Effector memory CD8-positive, alpha-beta T cell (primary cell): ENCODE data around the gene BCAN.

Experiments
- ATAC-seq: fragments of 150-1000 bp; cut with Tn5 transposase; replicated peaks from 2 replicates; pipeline ENCODE4 v1.10.0; 2021; ENCODE audit warnings: mild to moderate bottlenecking, moderate library complexity
- DNase-seq, 3 experiments: peaks; one replicate each; pipeline ENCODE4 v3.0.0; 2021
- H3K27ac Mint-ChIP-seq, 2 donors: one replicate each; pipeline ENCODE4 v1.8.0; 2022; ENCODE audit warnings: mild to moderate bottlenecking in 2 of 2, mixed read lengths in 2 of 2, moderate library complexity in 2 of 2
- H3K27me3 Mint-ChIP-seq, 2 donors: one replicate each; pipeline ENCODE4 v1.8.0; 2022; ENCODE audit warnings: mixed read lengths in 2 of 2
- H3K36me3 Mint-ChIP-seq: one replicate; pipeline ENCODE4 v1.8.0; 2022; ENCODE audit warnings: mild to moderate bottlenecking, moderate library complexity, mixed read lengths; ENCODE audit not compliant: insufficient read depth
- H3K4me1 Mint-ChIP-seq, 2 donors: one replicate each; pipeline ENCODE4 v1.8.0; 2022; ENCODE audit warnings: low read depth in 2 of 2, mixed read lengths in 2 of 2
- H3K4me3 Mint-ChIP-seq, 2 donors: one replicate each; pipeline ENCODE4 v1.8.0; 2022; ENCODE audit warnings: mild to moderate bottlenecking in 2 of 2, mixed read lengths in 2 of 2, moderate library complexity in 2 of 2
- H3K9me3 Mint-ChIP-seq, 2 donors: one replicate each; pipeline ENCODE4 v1.8.0; 2022; ENCODE audit warnings: mixed read lengths in 2 of 2

BCAN gene

DNA sequence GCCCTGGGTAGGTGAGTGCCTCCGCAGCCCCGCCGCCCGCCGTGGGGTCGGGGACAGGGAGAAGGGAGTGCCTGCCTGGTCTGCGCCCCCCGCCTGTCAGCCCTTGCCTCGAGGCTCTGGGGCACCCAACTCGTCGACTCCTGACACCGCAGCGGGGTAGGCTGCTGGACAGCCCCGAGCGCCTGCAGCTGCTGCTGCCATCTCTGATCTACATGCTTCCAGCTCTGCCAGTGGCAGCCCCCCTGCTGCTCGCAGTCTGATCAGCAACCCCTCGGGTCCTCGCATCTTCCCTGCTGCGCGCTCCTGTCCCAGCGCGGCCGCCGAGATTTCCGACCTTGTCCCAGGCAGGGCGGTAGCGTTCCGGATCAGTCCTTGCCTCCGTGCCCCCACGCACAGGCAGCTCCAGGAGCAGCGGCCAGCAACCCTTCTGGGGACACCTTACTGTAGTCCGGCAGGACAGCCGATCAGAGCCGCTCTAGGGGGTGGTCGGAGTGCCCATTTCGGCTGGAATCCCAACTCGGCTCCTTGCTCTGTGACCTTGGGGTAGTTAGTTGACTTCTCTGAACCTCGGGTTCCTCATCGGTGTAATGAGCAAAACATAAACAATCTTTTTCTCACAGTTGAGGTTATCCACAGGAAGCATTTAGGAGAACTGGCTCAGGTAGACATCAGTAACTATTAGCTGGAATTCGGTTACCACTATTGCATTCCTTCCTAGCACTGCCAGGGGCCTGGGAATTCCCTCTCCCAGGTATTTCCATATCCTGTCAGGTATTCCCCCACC, 540 bp downstream of the BCAN start:
- ATAC-seq, result peak; percentile 10
- no peak for DNase-seq
- Mint-ChIP-seq H3K4me3 (peak overlapping the region; percentile 71 to 77), H3K9me3 (no peaks in the 10 kb centered on the region), H3K27me3 (peaks cover 83 to 98% of the 10 kb centered on the region in 2 donors), H3K4me1 (peaks cover 13 to 23% of the 10 kb centered on the region in 2 donors), H3K36me3 (peaks cover 4% of the 10 kb centered on the region), H3K27ac (no peak overlapping the region)

DNA sequence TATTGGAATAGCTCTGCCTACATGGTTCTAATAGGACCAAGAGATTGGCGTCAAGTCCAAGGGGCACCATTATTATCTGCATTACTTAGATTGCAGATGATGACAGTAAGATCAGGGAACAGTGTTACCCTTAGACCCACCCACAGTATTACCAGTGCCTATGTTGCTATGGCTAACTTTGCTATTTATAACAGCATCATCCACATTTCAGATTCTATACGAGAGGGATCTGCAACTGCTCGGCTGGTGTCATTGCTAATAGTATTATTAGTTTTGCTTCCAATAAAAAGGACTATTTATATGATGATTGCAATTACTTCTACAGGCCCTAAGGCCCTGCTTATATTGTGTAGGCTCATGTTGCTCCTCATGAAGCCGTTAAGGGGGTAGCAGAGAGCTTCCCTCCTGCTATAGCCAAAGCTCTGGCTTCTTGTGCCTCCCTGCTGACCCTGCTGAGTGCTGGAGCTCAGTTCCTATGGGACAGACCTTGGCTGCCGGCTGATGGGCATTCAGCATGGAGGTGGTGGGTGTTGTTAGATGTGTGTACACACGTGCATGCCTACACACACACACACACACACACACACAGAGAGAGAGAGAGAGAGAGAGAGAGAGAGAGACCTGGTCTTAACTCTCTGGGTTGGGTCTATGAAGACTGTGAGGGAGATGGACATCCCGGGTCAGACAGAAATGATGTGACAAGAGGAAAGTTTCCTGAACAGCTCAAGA, 1.3 kb downstream of the BCAN start:
- ATAC-seq, result no peak
- Mint-ChIP-seq H3K9me3 (no peaks in the 10 kb centered on the region), H3K36me3 (peaks cover 4% of the 10 kb centered on the region), H3K27me3 (peaks cover 86 to 100% of the 10 kb centered on the region in 2 donors), H3K27ac (peak overlapping the region in 1 of 2 donors; percentile 3), H3K4me3 (peak overlapping the region in 1 of 2 donors; percentile 71), H3K4me1 (peaks cover 13 to 23% of the 10 kb centered on the region in 2 donors)
- DNase-seq, result no peak

DNA sequence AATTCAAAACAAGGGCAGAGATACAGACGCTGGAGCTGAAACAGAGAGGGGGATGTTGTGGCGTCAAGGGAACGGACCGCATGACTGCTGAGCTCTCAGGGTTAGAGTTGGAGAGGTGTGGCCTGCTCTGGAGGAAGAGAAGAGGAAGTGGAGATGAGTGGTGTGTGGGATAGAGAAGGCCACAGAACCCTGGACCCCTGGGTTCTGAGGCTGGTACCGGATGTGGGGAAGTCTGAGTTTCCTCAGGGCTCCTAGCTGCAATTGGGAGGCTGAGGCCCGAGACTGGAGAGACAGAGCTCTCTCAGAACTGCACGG, 1.8 kb downstream of the BCAN start:
- Mint-ChIP-seq H3K27me3 (peaks cover 86 to 100% of the 10 kb centered on the region in 2 donors), H3K27ac (peak overlapping the region in 1 of 2 donors; percentile 3), H3K36me3 (peaks cover 4% of the 10 kb centered on the region), H3K4me3 (no peak overlapping the region), H3K4me1 (peaks cover 13 to 24% of the 10 kb centered on the region in 2 donors), H3K9me3 (no peaks in the 10 kb centered on the region)
- ATAC-seq, result peak; percentile 78
- no peak for DNase-seq

DNA sequence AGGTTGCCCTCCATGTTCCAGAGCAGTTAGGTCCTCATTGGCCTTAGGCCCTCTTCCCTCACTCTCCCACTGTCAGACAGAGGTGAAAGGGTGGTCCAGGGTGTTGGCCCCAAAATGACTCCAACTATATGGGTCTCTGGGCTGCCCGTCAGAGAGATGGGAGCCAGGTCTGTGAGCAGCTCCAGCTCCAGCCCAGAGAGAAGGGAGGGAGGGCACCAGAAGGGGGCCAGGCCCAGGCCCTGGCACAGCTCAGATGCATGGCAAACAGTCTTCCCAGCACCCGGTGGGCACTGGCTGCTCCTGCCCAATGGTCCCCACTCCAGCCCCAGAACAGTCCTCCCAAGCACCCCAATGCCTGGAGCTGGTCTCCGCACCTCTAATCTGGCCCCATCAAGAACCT, 2.2 kb downstream of the BCAN start:
- Mint-ChIP-seq H3K27me3 (peaks cover 86 to 100% of the 10 kb centered on the region in 2 donors), H3K27ac (no peak overlapping the region), H3K4me1 (peaks cover 13 to 24% of the 10 kb centered on the region in 2 donors), H3K4me3 (no peak overlapping the region), H3K36me3 (peaks cover 4% of the 10 kb centered on the region), H3K9me3 (no peaks in the 10 kb centered on the region)
- DNase-seq, result no peak
- no peak for ATAC-seq

DNA sequence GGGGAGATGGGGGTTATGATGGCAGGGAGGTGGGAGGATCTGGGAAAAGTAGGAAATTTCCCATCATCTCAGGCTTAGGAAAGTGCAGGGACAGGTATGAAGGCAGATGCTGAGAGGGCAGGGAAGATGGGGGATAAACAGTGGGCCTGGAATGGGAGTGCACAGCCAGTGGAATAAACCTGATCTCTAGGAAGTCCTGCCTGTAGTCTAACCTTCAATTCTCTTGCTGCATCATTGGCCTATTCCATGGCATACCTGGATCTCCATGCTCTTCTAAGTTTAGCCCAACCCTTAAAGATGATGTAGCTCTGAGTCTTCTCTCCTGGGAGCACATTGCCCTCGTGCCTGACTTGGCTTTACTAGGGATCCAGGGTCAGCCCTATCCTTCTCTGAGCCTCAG, 2.7 kb downstream of the BCAN start:
- Mint-ChIP-seq H3K27me3 (peaks cover 86 to 100% of the 10 kb centered on the region in 2 donors), H3K36me3 (peaks cover 4% of the 10 kb centered on the region), H3K27ac (no peak overlapping the region), H3K4me1 (peaks cover 13 to 24% of the 10 kb centered on the region in 2 donors), H3K9me3 (no peaks in the 10 kb centered on the region), H3K4me3 (no peak overlapping the region)
- no peak for ATAC-seq
- DNase-seq, result no peak

DNA sequence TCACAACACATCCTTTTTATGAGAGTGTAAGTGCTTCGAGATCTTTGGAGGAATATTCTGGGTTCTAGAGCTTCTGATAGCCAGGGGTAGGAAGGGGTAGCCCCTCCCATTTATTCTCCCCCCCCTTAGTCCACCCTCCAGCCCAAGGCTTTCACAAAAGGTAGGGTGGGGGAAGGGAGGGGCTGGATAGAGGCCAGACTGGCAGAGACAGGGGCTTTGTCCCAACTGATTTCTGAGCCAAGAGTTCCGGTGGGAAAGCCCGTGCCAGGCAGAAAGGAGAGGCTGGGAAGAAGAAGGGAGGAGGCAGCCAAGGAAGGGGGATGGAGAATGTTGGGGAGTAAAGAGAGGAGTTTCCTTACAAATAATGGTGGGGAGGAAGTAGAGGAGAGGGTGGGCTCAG, 3.1 kb downstream of the BCAN start:
- Mint-ChIP-seq H3K4me1 (peaks cover 13 to 24% of the 10 kb centered on the region in 2 donors), H3K27ac (no peak overlapping the region), H3K27me3 (peaks cover 85 to 100% of the 10 kb centered on the region in 2 donors), H3K36me3 (peaks cover 4% of the 10 kb centered on the region), H3K4me3 (no peak overlapping the region), H3K9me3 (no peaks in the 10 kb centered on the region)
- ATAC-seq (no peak), DNase-seq (no peak)

DNA sequence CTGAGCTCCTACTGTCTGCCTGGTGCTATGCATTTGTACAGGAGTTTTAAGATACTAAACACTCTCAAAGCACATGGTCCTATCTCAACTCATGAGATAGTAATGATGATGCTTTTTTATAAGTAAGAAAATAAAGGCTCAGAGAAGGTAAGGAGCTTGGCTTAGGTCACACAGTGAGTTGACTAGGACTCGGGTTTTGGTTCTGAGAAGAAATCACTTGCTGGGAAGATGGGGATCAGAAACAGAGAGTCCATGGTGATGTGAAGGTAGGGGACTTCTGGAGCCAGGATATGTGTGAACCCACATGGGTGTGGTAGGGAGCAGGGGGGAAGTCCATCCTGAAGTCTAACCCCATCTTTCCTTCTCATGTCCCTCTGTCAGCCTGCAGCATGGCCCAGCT, 3.7 kb downstream of the BCAN start:
- ATAC-seq (no peak), DNase-seq (no peak)
- no peak overlapping the region for H3K4me3 Mint-ChIP-seq
- peaks cover 84 to 100% of the 10 kb centered on the region in 2 donors for H3K27me3 Mint-ChIP-seq
- H3K9me3 Mint-ChIP-seq, result no peaks in the 10 kb centered on the region
- H3K27ac Mint-ChIP-seq, result no peak overlapping the region
- H3K4me1 Mint-ChIP-seq, result peaks cover 13 to 23% of the 10 kb centered on the region in 2 donors
- no peaks in the 10 kb centered on the region for H3K36me3 Mint-ChIP-seq

DNA sequence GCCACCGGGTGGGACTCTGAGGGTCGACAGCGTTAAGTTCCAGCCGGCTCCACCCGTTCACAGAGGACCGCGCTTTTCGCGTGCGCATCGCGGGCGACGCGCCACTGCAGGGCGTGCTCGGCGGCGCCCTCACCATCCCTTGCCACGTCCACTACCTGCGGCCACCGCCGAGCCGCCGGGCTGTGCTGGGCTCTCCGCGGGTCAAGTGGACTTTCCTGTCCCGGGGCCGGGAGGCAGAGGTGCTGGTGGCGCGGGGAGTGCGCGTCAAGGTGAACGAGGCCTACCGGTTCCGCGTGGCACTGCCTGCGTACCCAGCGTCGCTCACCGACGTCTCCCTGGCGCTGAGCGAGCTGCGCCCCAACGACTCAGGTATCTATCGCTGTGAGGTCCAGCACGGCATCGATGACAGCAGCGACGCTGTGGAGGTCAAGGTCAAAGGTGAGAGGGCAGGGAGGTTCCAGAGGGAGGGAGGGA, 4.9 kb downstream of the BCAN start:
- DNase-seq, result no peak
- Mint-ChIP-seq H3K27ac (no peak overlapping the region), H3K9me3 (no peaks in the 10 kb centered on the region), H3K4me1 (peaks cover 9 to 16% of the 10 kb centered on the region in 2 donors), H3K4me3 (no peak overlapping the region), H3K36me3 (no peaks in the 10 kb centered on the region), H3K27me3 (peaks cover 80 to 100% of the 10 kb centered on the region in 2 donors)
- no peak for ATAC-seq

DNA sequence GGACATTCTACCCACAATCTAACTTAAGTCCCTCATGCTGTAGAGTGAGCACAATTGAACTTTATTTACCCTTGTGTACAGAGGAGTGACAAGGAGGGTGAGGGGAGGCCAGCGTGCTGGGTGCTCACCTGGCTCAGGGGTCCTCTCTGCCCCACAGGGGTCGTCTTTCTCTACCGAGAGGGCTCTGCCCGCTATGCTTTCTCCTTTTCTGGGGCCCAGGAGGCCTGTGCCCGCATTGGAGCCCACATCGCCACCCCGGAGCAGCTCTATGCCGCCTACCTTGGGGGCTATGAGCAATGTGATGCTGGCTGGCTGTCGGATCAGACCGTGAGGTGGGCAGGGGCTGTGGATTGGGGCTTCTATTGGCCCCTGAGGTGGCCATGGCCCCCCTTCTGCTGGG, 5.4 kb downstream of the BCAN start:
- peaks cover 82 to 100% of the 10 kb centered on the region in 2 donors for H3K27me3 Mint-ChIP-seq
- no peak overlapping the region for H3K4me3 Mint-ChIP-seq
- no peak for DNase-seq
- H3K4me1 Mint-ChIP-seq, result peaks cover 8 to 15% of the 10 kb centered on the region in 2 donors
- no peaks in the 10 kb centered on the region for H3K9me3 Mint-ChIP-seq
- no peak for ATAC-seq
- no peaks in the 10 kb centered on the region for H3K36me3 Mint-ChIP-seq
- H3K27ac Mint-ChIP-seq, result no peak overlapping the region

DNA sequence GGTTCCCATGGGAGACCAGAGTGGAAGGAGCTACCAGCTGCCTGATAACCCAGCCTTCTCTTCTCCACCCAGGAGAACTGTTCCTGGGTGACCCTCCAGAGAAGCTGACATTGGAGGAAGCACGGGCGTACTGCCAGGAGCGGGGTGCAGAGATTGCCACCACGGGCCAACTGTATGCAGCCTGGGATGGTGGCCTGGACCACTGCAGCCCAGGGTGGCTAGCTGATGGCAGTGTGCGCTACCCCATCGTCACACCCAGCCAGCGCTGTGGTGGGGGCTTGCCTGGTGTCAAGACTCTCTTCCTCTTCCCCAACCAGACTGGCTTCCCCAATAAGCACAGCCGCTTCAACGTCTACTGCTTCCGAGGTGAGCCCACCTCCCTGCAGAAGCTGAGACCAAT, 6.6 kb downstream of the BCAN start:
- Mint-ChIP-seq H3K27ac (no peak overlapping the region), H3K4me1 (peaks cover 3 to 8% of the 10 kb centered on the region in 2 donors), H3K9me3 (no peaks in the 10 kb centered on the region), H3K4me3 (no peak overlapping the region), H3K36me3 (no peaks in the 10 kb centered on the region), H3K27me3 (peaks cover 82 to 100% of the 10 kb centered on the region in 2 donors)
- no peak for DNase-seq
- no peak for ATAC-seq

DNA sequence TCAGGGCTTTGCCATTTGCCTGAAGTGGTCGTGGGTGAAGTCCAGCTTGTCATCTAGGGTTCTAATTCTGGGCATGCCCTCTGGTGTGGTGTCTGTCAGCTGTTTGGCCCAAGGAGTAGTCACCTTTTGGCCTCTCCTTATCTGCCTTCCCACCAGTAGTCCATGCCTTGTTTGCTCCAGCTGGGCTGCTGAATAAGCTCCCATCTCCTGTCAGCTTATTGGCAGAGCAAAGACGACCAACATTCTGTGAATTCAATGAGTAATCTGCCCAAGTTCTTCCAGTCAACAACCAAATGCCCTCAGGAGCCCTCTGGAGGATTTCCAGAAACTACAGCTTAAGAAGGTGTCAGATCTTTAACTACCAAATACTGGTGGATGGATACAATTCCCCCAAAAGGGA, 7.0 kb downstream of the BCAN start:
- Mint-ChIP-seq H3K27me3 (peaks cover 82 to 100% of the 10 kb centered on the region in 2 donors), H3K4me3 (no peak overlapping the region), H3K4me1 (peaks cover 0 to 5% of the 10 kb centered on the region in 2 donors), H3K9me3 (no peaks in the 10 kb centered on the region), H3K36me3 (no peaks in the 10 kb centered on the region), H3K27ac (no peak overlapping the region)
- ATAC-seq, result no peak
- DNase-seq, result no peak

DNA sequence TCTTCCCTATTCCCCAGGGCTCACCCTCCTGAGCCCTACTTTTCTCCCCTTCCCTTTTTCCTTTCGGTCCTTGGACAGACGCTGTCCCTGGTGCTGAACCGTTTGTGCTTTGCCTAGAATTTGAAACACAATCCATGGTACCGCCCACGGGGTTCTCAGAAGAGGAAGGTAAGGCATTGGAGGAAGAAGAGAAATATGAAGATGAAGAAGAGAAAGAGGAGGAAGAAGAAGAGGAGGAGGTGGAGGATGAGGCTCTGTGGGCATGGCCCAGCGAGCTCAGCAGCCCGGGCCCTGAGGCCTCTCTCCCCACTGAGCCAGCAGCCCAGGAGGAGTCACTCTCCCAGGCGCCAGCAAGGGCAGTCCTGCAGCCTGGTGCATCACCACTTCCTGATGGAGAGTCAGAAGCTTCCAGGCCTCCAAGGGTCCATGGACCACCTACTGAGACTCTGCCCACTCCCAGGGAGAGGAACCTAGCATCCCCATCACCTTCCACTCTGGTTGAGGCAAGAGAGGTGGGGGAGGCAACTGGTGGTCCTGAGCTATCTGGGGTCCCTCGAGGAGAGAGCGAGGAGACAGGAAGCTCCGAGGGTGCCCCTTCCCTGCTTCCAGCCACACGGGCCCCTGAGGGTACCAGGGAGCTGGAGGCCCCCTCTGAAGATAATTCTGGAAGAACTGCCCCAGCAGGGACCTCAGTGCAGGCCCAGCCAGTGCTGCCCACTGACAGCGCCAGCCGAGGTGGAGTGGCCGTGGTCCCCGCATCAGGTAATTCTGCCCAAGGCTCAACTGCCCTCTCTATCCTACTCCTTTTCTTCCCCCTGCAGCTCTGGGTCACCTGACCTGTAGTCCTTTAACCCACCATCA, 10.4 kb downstream of the BCAN start:
- H3K27ac Mint-ChIP-seq, result no peak overlapping the region
- no peak for ATAC-seq
- no peaks in the 10 kb centered on the region for H3K36me3 Mint-ChIP-seq

DNA sequence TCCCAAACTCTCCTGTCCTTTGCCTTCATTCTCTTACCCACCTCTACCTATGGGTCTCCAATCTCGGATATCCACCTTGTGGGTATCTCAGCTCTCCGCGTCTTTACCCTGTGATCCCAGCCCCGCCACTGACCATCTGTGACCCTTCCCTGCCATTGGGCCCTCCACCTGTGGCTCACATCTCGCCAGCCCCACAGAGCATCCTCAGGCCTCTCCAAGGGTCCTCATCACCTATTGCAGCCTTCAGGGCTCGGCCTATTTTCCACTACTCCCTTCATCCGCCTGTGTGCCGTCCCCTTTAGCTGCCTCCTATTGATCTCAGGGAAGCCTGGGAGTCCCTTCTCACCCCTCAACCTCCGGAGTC, 11.1 kb downstream of the BCAN start:
- peaks cover 3% of the 10 kb centered on the region for H3K36me3 Mint-ChIP-seq
- ATAC-seq (no peak), DNase-seq (no peak)
- H3K4me3 Mint-ChIP-seq, result no peak overlapping the region
- no peak overlapping the region for H3K27ac Mint-ChIP-seq
- peaks cover 14 to 15% of the 10 kb centered on the region in 2 donors for H3K4me1 Mint-ChIP-seq
- H3K9me3 Mint-ChIP-seq, result no peaks in the 10 kb centered on the region
- peaks cover 89 to 98% of the 10 kb centered on the region in 2 donors for H3K27me3 Mint-ChIP-seq

More for the DNA sequence above, 10.4 kb downstream of the BCAN start:
- Mint-ChIP-seq H3K4me1 (peaks cover 8 to 9% of the 10 kb centered on the region in 2 donors), H3K4me3 (no peak overlapping the region), H3K27me3 (peaks cover 92 to 100% of the 10 kb centered on the region in 2 donors), H3K9me3 (no peaks in the 10 kb centered on the region)
- no peak for DNase-seq
